Progenitor cell of endocrine pancreas (in vitro differentiated cells): ENCODE measurements around the gene ADISSP. TPM values are rescaled to one million over a fixed set of nuclear protein-coding genes. Genes with fewer than 3 reads are reported as not detected.

Experiments
- DNase-seq: peaks from one replicate; pipeline ENCODE4 v3.0.0; 2021; ENCODE audit warnings: low spot score; ENCODE audit not compliant: unreplicated experiment
- H3K27ac Mint-ChIP-seq: 2 replicates; pipeline ENCODE4 v1.8.0; 2021; ENCODE audit warnings: mild to moderate bottlenecking, moderate library complexity, mixed read lengths
- H3K27me3 Mint-ChIP-seq: 2 replicates; pipeline ENCODE4 v1.8.0; 2021; ENCODE audit warnings: mixed read lengths
- H3K36me3 Mint-ChIP-seq: 2 replicates; pipeline ENCODE4 v1.8.0; 2022; ENCODE audit warnings: mixed read lengths; ENCODE audit not compliant: insufficient read depth
- H3K4me1 Mint-ChIP-seq: 2 replicates; pipeline ENCODE4 v1.8.0; 2021; ENCODE audit warnings: low read depth, mixed read lengths
- H3K4me3 Mint-ChIP-seq: 2 replicates; pipeline ENCODE4 v1.8.0; 2021; ENCODE audit warnings: low read depth, mild to moderate bottlenecking, moderate library complexity, mixed read lengths
- H3K9me3 Mint-ChIP-seq: 2 replicates; pipeline ENCODE4 v1.8.0; 2021; ENCODE audit warnings: low read depth, mixed read lengths
- total RNA-seq: library from RNA; stranded (reverse); gene quantifications from 2 replicates; pipeline ENCODE4 v1.2.1, GENCODE V29; 2021
- TF ChIP-seq, protein P1 (sequence below): fragments of 200-600 bp; sonication (generic); IDR thresholded peaks from one replicate; pipeline ENCODE4 v1.5.0; 2021; ENCODE audit warnings: antibody characterized with exemption, mild to moderate bottlenecking; ENCODE audit not compliant: unreplicated experiment

ADISSP gene
- total RNA-seq, 1 donor from 2014 or later = 18.9 TPM

DNA sequence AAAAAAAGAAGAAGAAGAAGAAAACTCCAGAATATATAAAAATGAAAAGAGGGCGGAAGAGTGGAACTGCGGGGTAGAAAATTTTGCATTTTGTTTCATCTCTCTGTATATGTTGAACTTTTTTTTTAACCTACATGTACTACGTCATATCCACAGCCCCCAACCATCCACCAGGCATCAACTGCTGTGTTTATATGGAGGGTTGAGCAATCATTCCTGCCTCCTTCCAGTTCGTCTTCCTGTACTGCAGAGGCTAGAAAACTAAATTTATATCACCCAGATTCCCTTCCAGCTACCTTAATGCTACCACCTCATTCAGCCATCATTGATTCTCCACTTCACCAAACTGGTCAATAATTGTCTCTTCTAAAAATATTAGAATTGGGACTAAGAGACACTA, 45.6 kb downstream of the ADISSP start:
- H3K4me3 Mint-ChIP-seq = no peak overlapping the region
- no peaks in the 10 kb centered on the region for H3K9me3 Mint-ChIP-seq
- H3K36me3 Mint-ChIP-seq = no peaks in the 10 kb centered on the region
- no peaks in the 10 kb centered on the region for H3K4me1 Mint-ChIP-seq
- peaks cover 38% of the 10 kb centered on the region for H3K27me3 Mint-ChIP-seq
- H3K27ac Mint-ChIP-seq = no peak overlapping the region
- no peak for DNase-seq
- TF ChIP-seq, protein P1, sequence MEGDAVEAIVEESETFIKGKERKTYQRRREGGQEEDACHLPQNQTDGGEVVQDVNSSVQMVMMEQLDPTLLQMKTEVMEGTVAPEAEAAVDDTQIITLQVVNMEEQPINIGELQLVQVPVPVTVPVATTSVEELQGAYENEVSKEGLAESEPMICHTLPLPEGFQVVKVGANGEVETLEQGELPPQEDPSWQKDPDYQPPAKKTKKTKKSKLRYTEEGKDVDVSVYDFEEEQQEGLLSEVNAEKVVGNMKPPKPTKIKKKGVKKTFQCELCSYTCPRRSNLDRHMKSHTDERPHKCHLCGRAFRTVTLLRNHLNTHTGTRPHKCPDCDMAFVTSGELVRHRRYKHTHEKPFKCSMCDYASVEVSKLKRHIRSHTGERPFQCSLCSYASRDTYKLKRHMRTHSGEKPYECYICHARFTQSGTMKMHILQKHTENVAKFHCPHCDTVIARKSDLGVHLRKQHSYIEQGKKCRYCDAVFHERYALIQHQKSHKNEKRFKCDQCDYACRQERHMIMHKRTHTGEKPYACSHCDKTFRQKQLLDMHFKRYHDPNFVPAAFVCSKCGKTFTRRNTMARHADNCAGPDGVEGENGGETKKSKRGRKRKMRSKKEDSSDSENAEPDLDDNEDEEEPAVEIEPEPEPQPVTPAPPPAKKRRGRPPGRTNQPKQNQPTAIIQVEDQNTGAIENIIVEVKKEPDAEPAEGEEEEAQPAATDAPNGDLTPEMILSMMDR = no peak

DNA sequence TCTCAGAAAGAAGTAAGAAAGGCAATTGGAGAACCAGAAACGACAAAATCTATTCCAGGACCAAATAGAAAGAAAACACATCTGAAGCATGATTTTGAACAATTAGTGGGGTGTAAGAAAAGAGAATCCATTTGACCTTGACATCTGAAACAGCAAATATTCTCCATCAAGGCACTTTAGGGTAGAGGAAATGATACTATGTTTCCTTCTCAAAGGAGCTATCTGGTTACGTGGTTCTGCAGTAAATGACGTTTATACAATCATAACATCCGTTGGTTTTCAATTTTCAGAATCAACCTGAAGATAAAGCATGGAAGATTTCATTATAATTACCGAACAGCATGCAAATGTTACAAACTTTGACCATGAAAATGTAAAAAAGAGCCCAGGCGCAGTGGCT, 46.9 kb downstream of the ADISSP start:
- DNase-seq = no peak
- Mint-ChIP-seq H3K27me3 (peaks cover 32% of the 10 kb centered on the region), H3K4me3 (no peak overlapping the region), H3K36me3 (no peaks in the 10 kb centered on the region), H3K4me1 (no peaks in the 10 kb centered on the region), H3K27ac (no peak overlapping the region), H3K9me3 (no peaks in the 10 kb centered on the region)
- TF ChIP-seq, protein P1 = no peak

DNA sequence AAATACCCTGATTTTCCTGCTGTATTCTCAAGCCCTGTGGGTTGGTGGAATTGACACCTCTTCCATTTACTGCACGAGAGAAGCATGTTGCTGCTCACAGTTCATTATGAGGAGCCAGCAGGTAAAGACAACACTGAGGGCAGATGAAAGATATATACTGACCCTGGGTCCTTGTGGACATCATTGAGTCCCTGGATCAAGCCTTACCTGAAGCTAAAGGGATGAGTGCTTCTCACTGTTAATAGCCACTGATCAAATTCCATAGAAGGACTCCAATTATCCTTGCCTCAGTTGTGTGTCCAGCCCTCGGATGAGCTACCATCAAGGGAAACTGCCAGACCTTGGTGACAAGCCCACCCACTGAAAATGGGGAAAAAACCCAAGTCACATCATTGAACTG, 47.5 kb downstream of the ADISSP start:
- no peaks in the 10 kb centered on the region for H3K9me3 Mint-ChIP-seq
- no peak overlapping the region for H3K27ac Mint-ChIP-seq
- TF ChIP-seq, protein P1 = no peak
- no peaks in the 10 kb centered on the region for H3K4me1 Mint-ChIP-seq
- no peak overlapping the region for H3K4me3 Mint-ChIP-seq
- peaks cover 32% of the 10 kb centered on the region for H3K27me3 Mint-ChIP-seq
- H3K36me3 Mint-ChIP-seq = no peaks in the 10 kb centered on the region
- no peak for DNase-seq

DNA sequence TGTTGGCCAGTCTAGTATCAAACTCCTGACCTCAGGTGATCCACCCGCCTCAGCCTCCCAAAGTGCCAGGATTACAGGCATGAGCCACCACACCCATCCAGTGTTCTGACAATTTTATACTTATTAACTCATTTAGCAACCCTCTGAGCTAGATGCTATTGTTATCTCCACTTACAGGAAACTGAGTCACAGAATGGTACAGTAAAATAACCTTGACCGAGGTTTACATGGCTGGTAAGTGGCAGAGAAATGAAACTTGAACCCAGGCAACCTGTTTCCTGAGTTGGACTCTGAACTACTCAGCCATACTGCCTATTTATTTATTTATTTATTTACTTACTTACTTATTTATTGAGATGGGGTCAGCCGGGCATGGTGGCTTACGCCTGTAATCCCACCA, 48.5 kb downstream of the ADISSP start:
- no peak for DNase-seq
- Mint-ChIP-seq H3K27ac (no peak overlapping the region), H3K36me3 (no peaks in the 10 kb centered on the region), H3K4me1 (no peaks in the 10 kb centered on the region), H3K4me3 (no peak overlapping the region), H3K27me3 (peaks cover 25% of the 10 kb centered on the region), H3K9me3 (no peaks in the 10 kb centered on the region)
- TF ChIP-seq, protein P1 = no peak

DNA sequence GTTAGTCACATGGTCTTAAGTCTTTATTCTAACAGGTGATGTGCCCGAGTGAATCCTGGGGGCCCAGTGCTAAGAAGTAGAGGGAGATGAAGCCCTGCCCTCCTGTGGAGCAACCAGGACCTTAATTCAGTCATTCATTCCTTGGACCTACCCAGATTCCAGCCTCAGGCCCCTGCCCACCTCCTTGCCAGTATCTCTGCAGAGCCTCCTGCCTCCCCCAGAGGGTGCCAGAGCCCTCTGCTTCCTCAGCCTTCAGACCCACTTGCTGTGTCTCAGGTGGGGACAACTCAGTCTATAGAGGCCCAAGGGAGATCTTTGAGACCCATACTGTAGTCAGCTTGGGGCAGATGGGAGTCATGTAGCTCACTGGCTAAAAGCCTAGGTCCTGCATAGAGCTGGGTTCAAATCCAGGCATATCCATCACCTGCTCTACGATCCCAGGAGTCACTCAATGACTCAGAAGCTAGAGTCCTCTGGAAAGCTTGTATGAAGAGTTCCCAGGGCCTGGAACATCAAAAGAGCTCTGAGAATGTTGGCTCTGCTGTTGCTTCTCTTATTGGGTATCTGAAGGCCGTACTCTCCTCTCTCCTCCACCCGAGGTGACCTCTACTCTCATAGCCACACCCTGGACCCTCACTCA, 51.2 kb downstream of the ADISSP start:
- Mint-ChIP-seq H3K27me3 (peaks cover 21% of the 10 kb centered on the region), H3K4me1 (no peaks in the 10 kb centered on the region), H3K27ac (no peak overlapping the region), H3K9me3 (no peaks in the 10 kb centered on the region), H3K4me3 (no peak overlapping the region), H3K36me3 (no peaks in the 10 kb centered on the region)
- peak; percentile 25 for DNase-seq
- TF ChIP-seq, protein P1 = peak; percentile 74
